ENCODE measurements around the gene C2orf92.

DNA sequence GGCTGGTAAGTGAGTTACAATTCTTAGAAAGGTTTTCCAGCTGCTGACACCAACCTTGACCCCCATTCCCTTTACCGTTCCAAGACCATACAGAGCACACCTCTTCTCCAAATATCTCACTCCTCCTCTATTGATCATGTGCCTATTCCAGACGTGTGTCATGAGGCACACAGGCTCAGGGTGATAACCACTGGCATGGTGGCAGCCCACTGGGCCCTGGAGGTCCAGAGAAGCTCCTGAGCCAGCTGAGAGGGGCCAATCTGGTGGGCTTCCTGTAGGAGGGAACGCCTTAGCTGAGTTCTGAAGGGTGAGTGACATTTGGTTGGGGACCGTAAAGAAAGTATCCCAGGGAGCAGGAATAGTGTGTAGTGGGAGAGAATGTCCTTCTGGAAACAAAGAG lies 72.2 kb downstream of the C2orf92 start:
- TF ChIP-seq, protein P1, sequence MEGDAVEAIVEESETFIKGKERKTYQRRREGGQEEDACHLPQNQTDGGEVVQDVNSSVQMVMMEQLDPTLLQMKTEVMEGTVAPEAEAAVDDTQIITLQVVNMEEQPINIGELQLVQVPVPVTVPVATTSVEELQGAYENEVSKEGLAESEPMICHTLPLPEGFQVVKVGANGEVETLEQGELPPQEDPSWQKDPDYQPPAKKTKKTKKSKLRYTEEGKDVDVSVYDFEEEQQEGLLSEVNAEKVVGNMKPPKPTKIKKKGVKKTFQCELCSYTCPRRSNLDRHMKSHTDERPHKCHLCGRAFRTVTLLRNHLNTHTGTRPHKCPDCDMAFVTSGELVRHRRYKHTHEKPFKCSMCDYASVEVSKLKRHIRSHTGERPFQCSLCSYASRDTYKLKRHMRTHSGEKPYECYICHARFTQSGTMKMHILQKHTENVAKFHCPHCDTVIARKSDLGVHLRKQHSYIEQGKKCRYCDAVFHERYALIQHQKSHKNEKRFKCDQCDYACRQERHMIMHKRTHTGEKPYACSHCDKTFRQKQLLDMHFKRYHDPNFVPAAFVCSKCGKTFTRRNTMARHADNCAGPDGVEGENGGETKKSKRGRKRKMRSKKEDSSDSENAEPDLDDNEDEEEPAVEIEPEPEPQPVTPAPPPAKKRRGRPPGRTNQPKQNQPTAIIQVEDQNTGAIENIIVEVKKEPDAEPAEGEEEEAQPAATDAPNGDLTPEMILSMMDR (conservative IDR thresholded peaks at IDR 0.05; ENCODE audit: low read depth, low read length) = no peak
- no peak for TF ChIP-seq EZH2 (IDR thresholded peaks at IDR 0.05; ENCODE audit: low read length, unreplicated experiment)
